Measurements from ENCODE around the gene UTS2B. TPM values are rescaled to one million over a fixed set of nuclear protein-coding genes. Genes with fewer than 3 reads are reported as not detected.

UTS2B gene
- total RNA-seq, 1 donor from 2014 or later: 0.75 TPM

- no peak for DNase-seq
- Histone ChIP-seq H3K27ac (no peak overlapping the region), H3K36me3 (no peaks in the 10 kb centered on the region), H3K9me3 (no peaks in the 10 kb centered on the region), H3K27me3 (no peaks in the 10 kb centered on the region), H3K4me1 (no peaks in the 10 kb centered on the region), H3K4me3 (no peak overlapping the region)
- intact Hi-C loops (cut with DNase I): no loop called here
- TF ChIP-seq CTCF (IDR thresholded peaks at IDR 0.05): no peak
- no peak for ATAC-seq
These were observed 10.0 kb downstream of the UTS2B start for GRCh38 chr3:191320316-191320715.

GRCh38 chr3:191316876-191317603 is 13.3 kb downstream of the UTS2B start:
- no peak for TF ChIP-seq CTCF (IDR thresholded peaks at IDR 0.05)
- Histone ChIP-seq H3K27ac (no peak overlapping the region), H3K4me3 (no peak overlapping the region), H3K9me3 (no peaks in the 10 kb centered on the region), H3K4me1 (no peaks in the 10 kb centered on the region), H3K36me3 (no peaks in the 10 kb centered on the region), H3K27me3 (no peaks in the 10 kb centered on the region)
- no peak for DNase-seq
- intact Hi-C loops (cut with DNase I): no loop called here
- ATAC-seq: peak; percentile 48

- intact Hi-C loops (cut with DNase I): no loop called here
These were observed 16.1 kb downstream of the UTS2B start for GRCh38 chr3:191314109-191314728.

GRCh38 chr3:191313296-191313695 is 17.0 kb downstream of the UTS2B start:
- H3K4me3 ChIP-seq: no peak overlapping the region
- no peak for TF ChIP-seq CTCF (IDR thresholded peaks at IDR 0.05)
- H3K9me3 ChIP-seq: no peaks in the 10 kb centered on the region
- ATAC-seq (no peak), DNase-seq (no peak)
- H3K27ac ChIP-seq: no peak overlapping the region
- intact Hi-C loops (cut with DNase I): no loop called here
- H3K4me1 ChIP-seq: no peaks in the 10 kb centered on the region
- H3K36me3 ChIP-seq: no peaks in the 10 kb centered on the region
- no peaks in the 10 kb centered on the region for H3K27me3 ChIP-seq

More at GRCh38 chr3:191314109-191314728, 16.1 kb downstream of the UTS2B start:
- no peak for TF ChIP-seq CTCF (IDR thresholded peaks at IDR 0.05)
- DNase-seq: no peak
- no peaks in the 10 kb centered on the region for H3K36me3 ChIP-seq
- H3K4me1 ChIP-seq: no peaks in the 10 kb centered on the region
- H3K27ac ChIP-seq: no peak overlapping the region
- ATAC-seq: no peak
- no peaks in the 10 kb centered on the region for H3K9me3 ChIP-seq
- H3K4me3 ChIP-seq: no peak overlapping the region
- H3K27me3 ChIP-seq: no peaks in the 10 kb centered on the region

- H3K4me3 ChIP-seq: no peak overlapping the region
- intact Hi-C loops (cut with DNase I): no loop called here
- H3K27ac ChIP-seq: no peak overlapping the region
- no peak for ATAC-seq
- no peak for DNase-seq
- no peaks in the 10 kb centered on the region for H3K9me3 ChIP-seq
- no peaks in the 10 kb centered on the region for H3K4me1 ChIP-seq
- H3K27me3 ChIP-seq: no peaks in the 10 kb centered on the region
- no peaks in the 10 kb centered on the region for H3K36me3 ChIP-seq
- TF ChIP-seq CTCF (IDR thresholded peaks at IDR 0.05): no peak
These were observed 23.0 kb downstream of the UTS2B start for GRCh38 chr3:191307341-191307740.

All from upper lobe of right lung (tissue), 1 donor.